ENCODE data around the gene DLK1. TPM values are rescaled to one million over a fixed set of nuclear protein-coding genes. Genes with fewer than 3 reads are reported as not detected.

The DLK1 gene
- total RNA-seq, 2 experiments from 2014 or later: not detected

DNA sequence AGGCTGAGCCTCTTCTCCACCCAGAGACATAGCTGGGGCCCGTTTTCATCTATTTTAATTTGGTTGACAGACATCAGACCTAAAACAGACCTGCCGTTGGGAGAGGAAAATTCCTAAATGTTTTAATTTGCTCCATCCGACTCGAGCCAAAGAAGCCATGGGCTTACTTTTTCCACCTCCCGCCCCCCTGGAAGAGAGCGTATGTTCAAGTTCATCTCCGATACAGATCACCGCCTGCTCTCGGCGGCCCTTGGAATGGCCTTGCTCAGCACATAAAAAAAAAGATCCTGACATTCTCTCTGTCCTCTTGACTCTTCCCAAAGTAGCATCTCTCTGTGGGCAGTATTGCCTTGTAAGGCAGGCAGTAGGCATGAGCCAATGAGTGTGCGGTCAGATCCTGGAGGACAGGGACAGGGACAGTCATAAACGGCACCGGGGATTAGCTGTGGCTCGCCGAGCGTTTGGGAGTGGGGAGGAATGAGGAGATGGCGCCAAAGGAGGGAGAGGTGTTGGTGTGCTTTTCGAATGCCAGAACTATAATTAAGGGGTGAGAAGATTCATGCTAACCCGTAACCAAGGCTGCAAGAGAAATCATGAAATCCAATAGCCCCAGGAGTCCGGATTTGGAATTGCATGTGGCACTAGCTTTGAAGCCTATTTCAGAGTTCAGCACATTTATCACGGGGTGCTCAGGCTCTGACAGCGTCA, 51.3 kb downstream of the DLK1 start:
- DNase-seq (no peak), ATAC-seq (no peak)
- ChIA-PET CTCF (no interaction called here), POLR2A (no interaction called here)
- Mint-ChIP-seq H3K4me1 (no peaks in the 10 kb centered on the region), H3K27ac (no peak overlapping the region), H3K27me3 (peaks cover 2% of the 10 kb centered on the region), H3K36me3 (ENCODE audit: low read depth) (no peaks in the 10 kb centered on the region), H3K9me3 (ENCODE audit: low read depth) (no peaks in the 10 kb centered on the region), H3K4me3 (no peak overlapping the region)
- intact Hi-C loops (cut with DNase I, micrococcal nuclease): no loop called here

DNA sequence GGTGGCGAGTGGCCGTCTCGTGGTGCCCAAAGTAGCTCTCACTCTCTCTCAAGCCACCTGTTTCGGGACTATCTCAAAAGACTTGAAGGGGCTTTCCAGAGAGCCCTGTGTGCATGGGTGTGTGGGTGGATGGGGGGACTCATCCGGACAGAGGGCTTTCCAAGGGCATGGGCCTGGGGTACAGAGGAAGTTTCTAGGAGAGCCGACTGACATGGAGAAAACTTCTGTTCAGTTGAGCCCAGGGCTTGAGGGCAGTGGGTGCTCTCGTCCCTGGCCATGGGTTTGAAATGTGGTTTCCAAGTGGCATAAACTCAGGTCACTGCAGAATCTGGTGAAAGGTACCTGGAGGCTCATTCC, 51.8 kb downstream of the DLK1 start:
- H3K36me3 Mint-ChIP-seq (ENCODE audit: low read depth): no peaks in the 10 kb centered on the region
- CTCF ChIA-PET: no interaction called here
- ATAC-seq: no peak

DNA sequence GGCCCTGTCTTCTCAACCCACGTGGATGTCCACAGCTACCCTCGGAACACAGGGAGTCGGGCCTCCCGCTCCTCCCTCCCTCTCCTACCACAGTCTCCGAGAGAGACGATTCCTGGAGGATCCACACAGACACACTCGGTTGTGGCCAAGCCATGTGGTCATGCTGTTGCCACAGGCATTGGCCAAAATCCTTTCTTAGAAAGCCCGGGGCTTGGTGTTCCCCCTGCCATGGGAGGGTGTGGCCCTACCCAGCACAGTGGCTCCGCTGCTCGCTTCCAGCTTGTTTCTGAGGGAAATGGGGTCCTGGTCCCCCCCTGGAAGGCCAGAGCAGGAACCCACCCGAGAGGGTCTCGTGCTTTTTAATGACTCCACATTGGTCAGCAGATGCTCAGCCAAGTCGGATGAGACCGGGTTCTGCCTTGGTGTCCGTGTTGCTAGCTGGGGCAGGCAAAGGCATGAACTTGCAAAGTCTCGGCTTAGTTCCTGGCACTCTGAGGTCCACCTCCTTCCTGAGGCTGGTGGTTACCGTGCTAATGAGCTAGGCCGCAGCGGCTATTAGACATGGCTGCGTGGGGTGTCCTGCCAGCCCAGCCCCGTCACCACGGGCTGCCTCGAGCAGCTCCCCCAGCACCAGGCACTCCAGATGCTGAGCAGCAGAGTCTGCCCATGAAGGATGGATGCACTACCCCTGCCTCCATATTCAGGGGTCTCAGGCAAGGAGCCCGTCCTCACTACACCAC, 52.4 kb downstream of the DLK1 start:
- Mint-ChIP-seq H3K27me3 (peaks cover 2% of the 10 kb centered on the region), H3K36me3 (ENCODE audit: low read depth) (no peaks in the 10 kb centered on the region), H3K9me3 (ENCODE audit: low read depth) (no peaks in the 10 kb centered on the region), H3K4me1 (no peaks in the 10 kb centered on the region), H3K4me3 (no peak overlapping the region), H3K27ac (no peak overlapping the region)
- ChIA-PET CTCF (no interaction called here), POLR2A (no interaction called here)
- intact Hi-C loops (cut with DNase I, micrococcal nuclease): no loop called here
- DNase-seq (no peak), ATAC-seq (no peak)

More for the DNA sequence above, 51.8 kb downstream of the DLK1 start:
- Mint-ChIP-seq H3K27ac (no peak overlapping the region), H3K27me3 (peaks cover 2% of the 10 kb centered on the region), H3K4me1 (no peaks in the 10 kb centered on the region), H3K9me3 (ENCODE audit: low read depth) (no peaks in the 10 kb centered on the region), H3K4me3 (no peak overlapping the region)
- intact Hi-C loops (cut with DNase I, micrococcal nuclease): no loop called here
- DNase-seq: no peak
- POLR2A ChIA-PET: no interaction called here

DNA sequence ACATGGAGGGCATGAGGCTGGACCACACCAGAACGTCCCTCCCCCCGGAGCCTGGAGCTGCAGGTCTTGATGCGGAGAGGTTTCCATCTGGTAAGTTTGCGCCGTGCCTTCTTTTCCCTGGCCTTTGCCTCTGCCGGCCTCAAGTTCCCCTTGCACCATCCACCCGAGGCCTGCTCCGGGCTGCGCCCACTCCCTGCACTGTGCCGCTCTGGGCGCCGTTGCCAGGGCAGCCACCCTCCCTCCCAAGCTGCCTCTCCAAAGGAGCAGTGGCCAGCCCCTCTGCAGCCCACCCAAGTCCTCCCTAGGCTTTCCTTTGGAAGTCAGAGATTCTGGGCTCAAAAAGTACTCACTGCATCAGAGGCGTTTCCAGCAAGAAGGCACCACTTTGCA, 53.0 kb downstream of the DLK1 start:
- no peak overlapping the region for H3K27ac Mint-ChIP-seq
- H3K27me3 Mint-ChIP-seq: peaks cover 2% of the 10 kb centered on the region
- CTCF ChIA-PET: no interaction called here
- DNase-seq (no peak), ATAC-seq (no peak)
- H3K9me3 Mint-ChIP-seq (ENCODE audit: low read depth): no peaks in the 10 kb centered on the region
- no peaks in the 10 kb centered on the region for H3K36me3 Mint-ChIP-seq (ENCODE audit: low read depth)
- no peaks in the 10 kb centered on the region for H3K4me1 Mint-ChIP-seq
- POLR2A ChIA-PET: no interaction called here
- no peak overlapping the region for H3K4me3 Mint-ChIP-seq
- intact Hi-C loops (cut with DNase I, micrococcal nuclease): loop anchor here in 1 of 2 experiments (2.0 kb wide), 1 partner anchor 37 kb away; no protein-coding TSS in a partner anchor

DNA sequence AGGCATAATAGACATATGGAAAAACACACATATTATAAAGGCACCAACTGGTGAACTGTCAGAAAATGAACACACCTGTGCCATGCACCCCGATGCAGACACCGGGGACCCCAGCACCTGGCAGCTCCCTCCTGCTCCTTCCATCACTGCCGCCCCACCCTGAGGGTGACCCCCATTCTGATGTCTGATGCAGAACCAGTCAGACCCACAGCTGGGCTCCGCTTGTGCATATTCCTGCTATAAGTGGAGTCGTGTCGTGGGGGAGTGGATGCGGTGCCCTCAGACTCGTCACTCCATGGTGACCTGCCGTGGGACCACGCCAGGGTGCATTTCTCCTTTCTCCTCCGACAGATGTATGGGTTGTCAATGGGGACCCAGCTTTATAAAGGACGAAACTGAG, 53.6 kb downstream of the DLK1 start:
- ATAC-seq (no peak), DNase-seq (no peak)
- ChIA-PET CTCF (no interaction called here), POLR2A (no interaction called here)
- intact Hi-C loops (cut with DNase I, micrococcal nuclease): loop anchor here in 1 of 2 experiments (2.0 kb wide), 1 partner anchor 37 kb away; no protein-coding TSS in a partner anchor
- peaks cover 2% of the 10 kb centered on the region for H3K27me3 Mint-ChIP-seq
- no peak overlapping the region for H3K4me3 Mint-ChIP-seq
- H3K9me3 Mint-ChIP-seq (ENCODE audit: low read depth): no peaks in the 10 kb centered on the region
- no peaks in the 10 kb centered on the region for H3K4me1 Mint-ChIP-seq
- H3K27ac Mint-ChIP-seq: no peak overlapping the region
- H3K36me3 Mint-ChIP-seq (ENCODE audit: low read depth): no peaks in the 10 kb centered on the region

DNA sequence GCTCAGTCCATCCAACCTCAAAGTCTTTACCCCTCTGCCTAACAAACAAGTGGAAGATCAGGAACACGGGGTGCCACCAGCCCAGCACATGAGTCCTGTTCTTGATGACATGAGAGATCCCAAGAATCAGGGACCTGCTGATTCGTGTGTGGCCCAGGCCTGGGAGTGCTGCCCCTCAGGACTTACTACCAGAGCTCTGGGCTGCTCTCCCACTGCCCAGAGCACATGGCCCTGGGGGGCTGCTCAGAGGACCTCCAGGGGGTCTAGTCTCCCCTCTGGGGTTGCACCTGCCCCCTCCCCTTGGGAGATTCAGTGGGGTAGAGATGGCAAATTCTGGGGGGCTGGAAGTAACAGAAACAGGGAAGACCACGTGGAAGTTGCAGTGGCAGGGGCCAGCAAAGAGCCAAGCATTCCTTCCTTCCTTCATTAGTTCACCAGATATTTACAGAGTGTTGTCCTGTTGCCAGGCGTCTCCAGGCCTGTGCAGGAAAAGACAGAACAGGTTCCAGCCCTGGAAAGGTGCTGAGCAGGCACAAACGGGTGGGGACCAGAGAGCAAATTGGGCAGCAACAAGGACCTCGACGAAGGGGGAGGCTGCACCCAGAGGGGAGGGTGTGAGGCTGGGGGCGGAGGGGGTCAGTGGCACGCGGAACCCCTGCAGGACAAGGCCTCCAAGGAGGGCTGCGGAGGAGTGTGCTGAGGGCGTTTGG, 54.1 kb downstream of the DLK1 start:
- POLR2A ChIA-PET: no interaction called here
- intact Hi-C loops (cut with DNase I, micrococcal nuclease): loop anchor here in 1 of 2 experiments (2.0 kb wide), 1 partner anchor 38 kb away; no protein-coding TSS in a partner anchor
- no peaks in the 10 kb centered on the region for H3K36me3 Mint-ChIP-seq (ENCODE audit: low read depth)
- H3K4me1 Mint-ChIP-seq: no peaks in the 10 kb centered on the region
- CTCF ChIA-PET: no interaction called here
- H3K27me3 Mint-ChIP-seq: peaks cover 2% of the 10 kb centered on the region
- DNase-seq (no peak), ATAC-seq (no peak)
- H3K9me3 Mint-ChIP-seq (ENCODE audit: low read depth): no peaks in the 10 kb centered on the region
- H3K4me3 Mint-ChIP-seq: no peak overlapping the region
- H3K27ac Mint-ChIP-seq: no peak overlapping the region

DNA sequence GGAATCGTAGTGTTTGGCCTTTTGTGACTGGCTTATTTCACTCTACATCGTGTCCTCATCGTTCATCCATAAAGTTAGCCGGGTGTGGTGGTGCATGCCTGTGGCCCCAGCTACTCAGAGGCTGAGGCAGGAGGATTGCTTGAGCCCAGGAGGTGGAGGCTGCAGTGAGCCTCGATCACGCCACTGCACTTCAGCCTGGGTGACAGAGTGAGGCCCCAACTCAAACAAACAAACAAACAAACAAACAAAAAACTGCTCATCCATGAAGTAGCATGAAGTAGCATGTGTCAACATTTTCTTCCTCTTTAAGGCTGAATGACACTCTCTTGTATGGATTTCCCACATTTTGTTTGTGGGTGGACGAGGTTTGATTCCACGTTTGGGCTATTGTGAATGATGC, 55.3 kb downstream of the DLK1 start:
- H3K27ac Mint-ChIP-seq: no peak overlapping the region
- no peak overlapping the region for H3K4me3 Mint-ChIP-seq
- POLR2A ChIA-PET: no interaction called here
- H3K9me3 Mint-ChIP-seq (ENCODE audit: low read depth): no peaks in the 10 kb centered on the region
- intact Hi-C loops (cut with DNase I, micrococcal nuclease): loop anchor here in 1 of 2 experiments (2.0 kb wide), 1 partner anchor 39 kb away; no protein-coding TSS in a partner anchor
- no peaks in the 10 kb centered on the region for H3K27me3 Mint-ChIP-seq
- CTCF ChIA-PET: no interaction called here
- H3K36me3 Mint-ChIP-seq (ENCODE audit: low read depth): no peaks in the 10 kb centered on the region
- no peaks in the 10 kb centered on the region for H3K4me1 Mint-ChIP-seq
- DNase-seq (no peak), ATAC-seq (no peak)

DNA sequence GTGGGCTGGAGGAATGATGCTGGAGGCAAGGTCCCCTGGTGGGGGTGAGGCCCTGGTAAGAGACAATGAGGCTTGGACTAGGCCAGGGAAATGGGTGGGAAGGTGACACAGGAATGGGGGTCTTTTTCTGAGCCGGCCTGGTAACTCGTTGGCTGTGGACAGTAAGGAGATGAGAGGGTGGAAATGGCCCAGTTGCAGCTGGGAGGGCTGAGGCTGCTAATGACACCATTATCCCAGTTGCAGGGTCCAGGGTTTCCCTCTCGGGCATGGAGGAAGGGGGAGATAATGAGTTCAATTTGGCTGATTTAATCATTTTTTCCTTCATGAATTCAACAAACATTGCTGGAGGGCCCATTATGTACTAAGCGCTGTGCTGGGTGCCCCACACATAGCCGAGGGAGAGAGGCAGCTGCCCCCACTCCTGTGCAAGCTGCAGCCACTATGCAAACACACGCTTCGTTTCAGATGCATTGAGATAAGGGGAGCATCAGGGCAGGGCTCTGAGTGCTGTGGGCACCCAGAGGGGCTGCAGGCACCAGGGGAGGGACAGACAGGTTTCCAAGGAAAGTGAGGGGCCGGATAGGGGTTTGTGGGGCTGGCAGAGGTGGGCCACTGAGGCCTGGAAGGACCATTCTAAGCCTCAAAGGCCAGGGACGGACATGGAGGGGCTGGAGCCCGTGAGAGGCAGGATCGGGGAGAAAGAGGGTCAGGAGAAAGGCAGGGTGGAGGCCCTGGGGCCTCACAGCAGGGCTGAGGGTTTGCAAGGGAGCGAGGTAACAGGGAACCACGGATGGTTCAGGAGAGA, 56.0 kb downstream of the DLK1 start:
- no peak overlapping the region for H3K27ac Mint-ChIP-seq
- no peak overlapping the region for H3K4me3 Mint-ChIP-seq
- no peaks in the 10 kb centered on the region for H3K36me3 Mint-ChIP-seq (ENCODE audit: low read depth)
- ChIA-PET POLR2A (no interaction called here), CTCF (no interaction called here)
- intact Hi-C loops (cut with DNase I, micrococcal nuclease): no loop called here
- no peaks in the 10 kb centered on the region for H3K9me3 Mint-ChIP-seq (ENCODE audit: low read depth)
- DNase-seq (no peak), ATAC-seq (no peak)
- H3K27me3 Mint-ChIP-seq: no peaks in the 10 kb centered on the region
- H3K4me1 Mint-ChIP-seq: no peaks in the 10 kb centered on the region

DNA sequence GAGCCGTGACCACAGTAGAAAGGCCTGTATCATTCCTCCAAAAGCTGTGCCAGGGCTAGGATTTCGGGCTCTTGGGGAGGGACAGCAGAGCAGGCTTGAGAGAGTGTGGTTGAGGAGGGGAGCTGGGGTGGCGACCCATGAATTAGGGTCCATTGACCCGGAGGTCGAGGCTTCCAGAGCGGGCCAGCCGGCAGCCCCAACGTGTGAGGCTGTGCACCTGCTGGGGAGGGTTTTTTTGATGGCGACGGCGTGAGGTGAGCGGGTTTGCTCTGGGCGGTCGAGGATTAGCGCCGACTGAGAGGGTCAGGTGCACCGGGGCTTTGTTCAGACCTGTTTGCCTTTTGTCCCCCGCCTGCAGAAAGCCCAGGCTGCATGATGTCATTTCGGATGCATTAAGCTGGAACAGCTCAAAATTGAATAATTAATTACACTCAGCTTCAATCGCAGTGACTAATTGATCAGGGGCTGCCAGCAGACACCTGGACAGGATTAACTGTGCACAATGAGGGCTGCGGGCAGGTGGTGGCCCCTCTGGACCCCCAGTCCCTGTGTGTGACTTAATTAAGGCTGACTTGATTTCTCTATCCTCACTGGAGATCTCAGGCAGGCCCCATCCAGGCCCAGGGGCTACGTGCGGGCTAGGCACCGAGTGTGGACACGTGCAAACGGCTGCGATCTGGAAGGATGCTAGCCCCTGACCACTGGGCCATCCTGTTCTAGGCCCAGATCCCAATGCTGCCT, 57.1 kb downstream of the DLK1 start:
- Mint-ChIP-seq H3K4me1 (no peaks in the 10 kb centered on the region), H3K27ac (no peak overlapping the region), H3K27me3 (peaks cover 2% of the 10 kb centered on the region), H3K36me3 (ENCODE audit: low read depth) (no peaks in the 10 kb centered on the region), H3K4me3 (no peak overlapping the region), H3K9me3 (ENCODE audit: low read depth) (no peaks in the 10 kb centered on the region)
- POLR2A ChIA-PET: no interaction called here
- CTCF ChIA-PET: no interaction called here
- ATAC-seq (no peak), DNase-seq (no peak)
- intact Hi-C loops (cut with DNase I, micrococcal nuclease): no loop called here

DNA sequence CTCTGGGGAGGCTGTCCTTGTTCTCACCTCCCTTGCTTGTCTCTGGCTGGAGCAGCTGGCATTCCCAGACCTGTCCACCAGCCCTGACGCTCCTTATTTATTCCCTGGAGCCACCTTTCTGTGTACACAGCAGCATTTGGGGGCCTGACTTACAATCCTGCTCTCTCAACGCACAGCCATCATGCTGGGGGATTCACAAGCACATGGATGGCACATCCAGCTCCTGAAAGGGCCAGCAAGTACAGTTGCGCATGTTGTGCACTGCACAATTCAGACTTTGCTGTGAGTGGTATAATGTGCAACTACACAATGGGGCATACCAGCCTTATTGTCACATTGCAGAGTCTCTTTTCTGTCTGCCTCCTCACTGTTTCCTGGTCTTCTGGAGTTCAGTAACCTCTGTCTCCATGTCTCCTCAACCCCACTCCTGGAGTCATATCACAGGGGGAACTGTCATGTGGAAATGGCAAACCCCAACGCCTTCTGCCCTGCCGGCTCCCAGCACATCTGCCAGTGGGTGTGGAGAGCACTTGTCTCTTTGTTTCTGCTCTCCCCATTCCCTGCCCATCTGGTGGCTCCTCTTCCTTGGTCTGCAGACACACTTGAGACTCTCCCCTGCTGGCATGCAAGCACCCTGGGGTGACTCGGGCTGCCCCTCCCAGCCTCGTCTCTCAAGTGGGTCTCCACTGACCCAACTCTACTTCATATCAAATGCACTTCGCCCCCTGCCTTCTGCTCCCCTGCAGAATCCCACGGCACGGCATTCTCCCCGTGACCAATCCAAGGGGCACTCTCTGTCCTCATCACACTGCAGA, 58.0 kb downstream of the DLK1 start:
- DNase-seq: no peak
- intact Hi-C loops (cut with DNase I, micrococcal nuclease): no loop called here
- H3K4me1 Mint-ChIP-seq: no peaks in the 10 kb centered on the region
- no peak overlapping the region for H3K4me3 Mint-ChIP-seq
- CTCF ChIA-PET: no interaction called here
- H3K27ac Mint-ChIP-seq: no peak overlapping the region
- peaks cover 2% of the 10 kb centered on the region for H3K27me3 Mint-ChIP-seq
- ATAC-seq: no peak
- no peaks in the 10 kb centered on the region for H3K9me3 Mint-ChIP-seq (ENCODE audit: low read depth)
- H3K36me3 Mint-ChIP-seq (ENCODE audit: low read depth): no peaks in the 10 kb centered on the region
- POLR2A ChIA-PET: no interaction called here

DNA sequence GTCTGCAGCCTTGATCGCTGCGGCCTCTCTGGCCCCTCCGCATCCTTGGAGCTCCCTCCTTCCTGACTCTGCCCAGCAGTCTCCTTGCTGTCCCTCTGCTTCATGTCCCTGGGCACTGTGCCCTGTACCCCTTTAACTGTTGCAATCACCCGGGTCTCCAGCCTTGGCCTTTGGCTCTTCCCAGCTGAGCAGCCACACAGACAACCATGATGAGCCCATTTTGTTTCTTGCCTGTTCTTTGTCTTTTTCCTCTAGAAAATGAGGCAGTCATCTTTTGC, 58.6 kb downstream of the DLK1 start:
- ATAC-seq (no peak), DNase-seq (no peak)
- no peaks in the 10 kb centered on the region for H3K4me1 Mint-ChIP-seq
- intact Hi-C loops (cut with DNase I, micrococcal nuclease): no loop called here
- ChIA-PET CTCF (no interaction called here), POLR2A (no interaction called here)
- peaks cover 2% of the 10 kb centered on the region for H3K27me3 Mint-ChIP-seq
- no peak overlapping the region for H3K4me3 Mint-ChIP-seq
- H3K9me3 Mint-ChIP-seq (ENCODE audit: low read depth): no peaks in the 10 kb centered on the region
- no peaks in the 10 kb centered on the region for H3K36me3 Mint-ChIP-seq (ENCODE audit: low read depth)
- no peak overlapping the region for H3K27ac Mint-ChIP-seq
